Measurements from ENCODE around the gene DRC1. TPM values are rescaled to one million over a fixed set of nuclear protein-coding genes. Genes with fewer than 3 reads are reported as not detected.

Gene DRC1
- total and polyA plus RNA-seq, 2 of the 13 experiments (the other 11 are each of a cell fraction or from before 2014, with no cell fraction given): 0.07 TPM; not detected in 1

GRCh38 chr2:26429779-26430578 is 28.3 kb downstream of the DRC1 start:
- ChIA-PET POLR2A (no interaction called here), CTCF (ENCODE audit: low intra/inter-chr PET ratio, low total read pairs) (no interaction called here)
- TF ChIP-seq AKAP8 (CRISPR knock-in tag; IDR thresholded peaks at IDR 0.05) (no peak), ZNF234 (CRISPR knock-in tag; conservative IDR thresholded peaks at IDR 0.05) (no peak), ZNF879 (CRISPR knock-in tag; IDR thresholded peaks at IDR 0.05) (no peak), ZNF160 (CRISPR knock-in tag; IDR thresholded peaks at IDR 0.05) (no peak), ZBTB37 (CRISPR knock-in tag; IDR thresholded peaks at IDR 0.05) (no peak), MZF1 (CRISPR knock-in tag; IDR thresholded peaks at IDR 0.05; ENCODE audit: borderline replicate concordance) (no peak), ZSCAN30 (CRISPR knock-in tag; IDR thresholded peaks at IDR 0.05) (no peak)
- TF ChIP-seq, protein P1, sequence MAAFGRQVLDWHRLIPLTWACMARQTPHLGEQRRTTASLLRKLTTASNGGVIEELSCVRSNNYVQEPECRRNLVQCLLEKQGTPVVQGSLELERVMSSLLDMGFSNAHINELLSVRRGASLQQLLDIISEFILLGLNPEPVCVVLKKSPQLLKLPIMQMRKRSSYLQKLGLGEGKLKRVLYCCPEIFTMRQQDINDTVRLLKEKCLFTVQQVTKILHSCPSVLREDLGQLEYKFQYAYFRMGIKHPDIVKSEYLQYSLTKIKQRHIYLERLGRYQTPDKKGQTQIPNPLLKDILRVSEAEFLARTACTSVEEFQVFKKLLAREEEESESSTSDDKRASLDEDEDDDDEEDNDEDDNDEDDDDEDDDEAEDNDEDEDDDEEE (CRISPR knock-in tag; IDR thresholded peaks at IDR 0.05): no peak
- no peak overlapping the region for H2AFZ ChIP-seq (ENCODE audit: low read length)
- no TSS peak for BruUV-seq (replicated peaks)
- H4K20me1 ChIP-seq (ENCODE audit: insufficient read depth, low read length): no peaks in the 10 kb centered on the region
- H3K27ac ChIP-seq (ENCODE audit: extremely low read length, insufficient read depth, low read length): no peak overlapping the region
- DNase-seq (ENCODE audit: low spot score): no peak
- WGBS (ENCODE audit: low lambda C conversion rate): 40% methylated on average over 8 of the region's 8 CpGs
- no peaks in the 10 kb centered on the region for H3K4me1 ChIP-seq (ENCODE audit: insufficient read depth, low read length)
- no peaks in the 10 kb centered on the region for H3K9me3 ChIP-seq (ENCODE audit: low read length)
- in situ Hi-C loops (cut with HindIII; ENCODE audit: extremely low pct_ligation_motif_present, low pct_unique_long_range_greater_than_20kb) (no loop called here), intact Hi-C loops (cut with micrococcal nuclease; ENCODE audit: unreplicated experiment) (no loop called here)
- peaks cover 0 to 3% of the 10 kb centered on the region in 2 experiments; a peak in 2 of 5 replicates for H3K27me3 ChIP-seq (ENCODE audit: control insufficient read depth in 1 of 2, insufficient read depth in 2 of 2, low read length in 2 of 2)
- H3K79me2 ChIP-seq (ENCODE audit: insufficient read depth, low read length): no peaks in the 10 kb centered on the region
- no peaks in the 10 kb centered on the region for H3K36me3 ChIP-seq (replicated peaks in 1 of 2; ENCODE audit: control insufficient read depth in 1 of 2, insufficient read depth in 2 of 2, low read length in 2 of 2)
- H3K4me2 ChIP-seq (ENCODE audit: low read depth, low read length): no peak overlapping the region
- FAIRE-seq: no peak
- no peak overlapping the region for H3K4me3 ChIP-seq (replicated peaks in 1 of 3; ENCODE audit: insufficient read depth in 1 of 3, low read depth in 2 of 3, low read length in 3 of 3)
- no peak overlapping the region for H3K9ac ChIP-seq (ENCODE audit: insufficient read depth, low read depth, low read length)
- ATAC-seq: no peak
